Fibroblast of the aortic adventitia (primary cell): ENCODE results near the gene CECR2. TPM values are rescaled to one million over a fixed set of nuclear protein-coding genes. Genes with fewer than 3 reads are reported as not detected.

ENCODE experiments used
- DNase-seq: peaks from one replicate; pipeline ENCODE4 v3.0.0-alpha.2; 2010; ENCODE audit warnings: low read depth
- H3K4me3 ChIP-seq: 2 replicates; pipeline ENCODE4 v1.5.1; 2011; ENCODE audit warnings: low read depth, mild to moderate bottlenecking, control low read depth, low read length, moderate library complexity
- total RNA-seq: library from RNA; depleted of rRNA; stranded (reverse); fragments of >200 nt; gene quantifications from 2 replicates; pipeline ENCODE4 v1.2.3, GENCODE V29; 2012; ENCODE audit warnings: low replicate concordance
- TF ChIP-seq, protein P1 (sequence below): IDR thresholded peaks from 2 replicates; pipeline ENCODE4 v1.5.1; 2011; ENCODE audit warnings: mild to moderate bottlenecking, low read length, control low read depth, inconsistent platforms; ENCODE audit not compliant: insufficient read depth

Gene CECR2
- total RNA-seq, 1 donor = not detected

DNA sequence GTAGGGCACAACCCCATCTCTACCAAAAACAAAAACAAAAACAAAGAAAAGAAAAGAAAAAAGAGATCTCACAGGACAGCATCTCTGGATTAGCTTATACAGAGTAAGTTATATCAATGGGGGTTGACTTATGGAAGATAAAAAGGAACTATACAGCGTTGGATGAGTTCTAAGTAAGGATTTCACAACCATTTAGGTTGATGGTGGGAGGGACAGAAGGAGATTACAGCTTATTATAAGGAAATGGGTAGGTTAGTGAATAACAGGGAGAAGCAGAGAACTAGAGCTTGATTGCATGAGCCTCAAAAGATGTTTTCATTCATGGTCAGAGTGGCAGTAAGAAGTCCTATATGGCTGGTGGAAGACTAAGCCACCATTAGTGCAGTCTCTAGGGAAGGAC, 60.3 kb downstream of the CECR2 start:
- no peak overlapping the region for H3K4me3 ChIP-seq
- TF ChIP-seq, protein P1, sequence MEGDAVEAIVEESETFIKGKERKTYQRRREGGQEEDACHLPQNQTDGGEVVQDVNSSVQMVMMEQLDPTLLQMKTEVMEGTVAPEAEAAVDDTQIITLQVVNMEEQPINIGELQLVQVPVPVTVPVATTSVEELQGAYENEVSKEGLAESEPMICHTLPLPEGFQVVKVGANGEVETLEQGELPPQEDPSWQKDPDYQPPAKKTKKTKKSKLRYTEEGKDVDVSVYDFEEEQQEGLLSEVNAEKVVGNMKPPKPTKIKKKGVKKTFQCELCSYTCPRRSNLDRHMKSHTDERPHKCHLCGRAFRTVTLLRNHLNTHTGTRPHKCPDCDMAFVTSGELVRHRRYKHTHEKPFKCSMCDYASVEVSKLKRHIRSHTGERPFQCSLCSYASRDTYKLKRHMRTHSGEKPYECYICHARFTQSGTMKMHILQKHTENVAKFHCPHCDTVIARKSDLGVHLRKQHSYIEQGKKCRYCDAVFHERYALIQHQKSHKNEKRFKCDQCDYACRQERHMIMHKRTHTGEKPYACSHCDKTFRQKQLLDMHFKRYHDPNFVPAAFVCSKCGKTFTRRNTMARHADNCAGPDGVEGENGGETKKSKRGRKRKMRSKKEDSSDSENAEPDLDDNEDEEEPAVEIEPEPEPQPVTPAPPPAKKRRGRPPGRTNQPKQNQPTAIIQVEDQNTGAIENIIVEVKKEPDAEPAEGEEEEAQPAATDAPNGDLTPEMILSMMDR = no peak
- no peak for DNase-seq

DNA sequence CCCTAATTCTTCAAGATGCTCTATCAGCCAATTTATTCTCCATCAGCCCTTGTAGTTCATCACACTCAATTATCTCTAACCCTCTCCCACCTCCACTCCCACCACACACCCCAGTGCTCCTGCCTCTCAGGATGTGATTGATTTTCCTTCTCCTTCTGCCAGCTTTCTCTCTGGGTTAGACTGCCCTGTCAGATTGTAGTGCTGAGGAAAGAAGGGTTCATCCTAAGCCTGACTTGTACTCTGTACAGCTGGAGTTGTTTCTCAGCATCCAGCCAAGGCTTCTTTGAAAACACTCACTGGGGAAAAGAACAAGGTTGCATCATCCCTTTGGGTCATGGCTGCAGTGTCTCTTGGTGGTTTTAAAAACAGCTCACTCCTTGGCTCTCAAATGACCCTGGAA, 61.2 kb downstream of the CECR2 start:
- DNase-seq = peak; percentile 64
- TF ChIP-seq, protein P1 = no peak
- no peak overlapping the region for H3K4me3 ChIP-seq

DNA sequence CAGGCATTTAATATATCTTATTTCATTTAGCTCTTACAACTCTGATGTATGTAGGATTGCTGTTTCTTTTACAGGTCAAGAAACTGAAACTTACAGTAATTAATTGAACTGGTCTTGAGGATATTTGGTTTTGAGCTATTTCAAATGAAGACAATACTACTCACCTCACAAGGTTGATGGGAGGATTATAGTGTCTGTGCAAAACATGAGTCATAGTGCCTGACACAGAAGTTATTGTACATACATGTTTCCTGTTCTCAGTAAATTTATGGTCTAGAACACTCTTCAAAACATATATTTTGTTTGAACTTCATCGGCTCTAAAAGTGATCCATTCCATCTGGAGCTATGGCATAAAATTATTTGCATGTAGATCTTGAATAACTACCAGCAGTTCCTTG, 61.9 kb downstream of the CECR2 start:
- H3K4me3 ChIP-seq = no peak overlapping the region
- TF ChIP-seq, protein P1 = no peak
- DNase-seq = no peak

DNA sequence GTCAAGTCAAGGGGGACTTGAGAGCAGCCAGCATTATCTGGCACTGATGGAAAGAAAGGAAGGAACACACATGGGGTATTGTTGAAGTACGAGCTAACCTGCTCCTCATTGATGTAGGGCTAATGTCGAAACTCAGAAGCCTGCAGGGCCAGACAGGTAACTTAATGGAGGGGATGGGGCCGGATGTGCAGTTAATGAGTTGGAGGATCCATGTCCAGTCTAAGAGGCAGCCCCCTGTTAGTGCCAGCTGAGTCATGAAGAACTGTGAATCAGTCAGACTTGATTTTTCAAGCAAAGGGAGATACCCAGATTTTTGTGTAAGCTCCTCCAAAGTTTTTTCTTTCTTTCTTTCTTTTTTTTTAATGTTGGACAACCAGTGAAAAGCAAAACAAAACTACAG, 65.6 kb downstream of the CECR2 start:
- TF ChIP-seq, protein P1 = no peak
- DNase-seq = no peak

DNA sequence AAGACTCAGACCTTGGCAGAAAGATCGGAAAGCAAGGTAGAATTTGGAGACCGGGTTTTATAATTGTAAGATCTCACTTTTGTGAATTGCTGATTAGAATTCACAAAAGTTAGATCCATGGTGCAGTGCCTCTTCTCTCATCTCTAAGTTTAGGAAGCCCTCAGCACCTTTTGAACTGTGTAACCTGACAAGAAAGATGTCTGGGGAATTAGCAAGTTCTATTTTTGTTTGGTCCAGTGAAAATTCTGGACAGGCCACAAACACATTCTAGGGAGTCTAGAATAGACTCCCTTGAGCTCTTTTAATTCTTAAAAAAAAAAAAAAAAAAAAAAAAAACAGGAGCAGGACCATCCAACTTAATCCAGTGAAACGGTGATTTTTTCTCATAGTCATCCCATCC, 66.1 kb downstream of the CECR2 start:
- H3K4me3 ChIP-seq = no peak overlapping the region
- TF ChIP-seq, protein P1 = no peak
- no peak for DNase-seq

More for the DNA sequence above, 65.6 kb downstream of the CECR2 start:
- no peak overlapping the region for H3K4me3 ChIP-seq

DNA sequence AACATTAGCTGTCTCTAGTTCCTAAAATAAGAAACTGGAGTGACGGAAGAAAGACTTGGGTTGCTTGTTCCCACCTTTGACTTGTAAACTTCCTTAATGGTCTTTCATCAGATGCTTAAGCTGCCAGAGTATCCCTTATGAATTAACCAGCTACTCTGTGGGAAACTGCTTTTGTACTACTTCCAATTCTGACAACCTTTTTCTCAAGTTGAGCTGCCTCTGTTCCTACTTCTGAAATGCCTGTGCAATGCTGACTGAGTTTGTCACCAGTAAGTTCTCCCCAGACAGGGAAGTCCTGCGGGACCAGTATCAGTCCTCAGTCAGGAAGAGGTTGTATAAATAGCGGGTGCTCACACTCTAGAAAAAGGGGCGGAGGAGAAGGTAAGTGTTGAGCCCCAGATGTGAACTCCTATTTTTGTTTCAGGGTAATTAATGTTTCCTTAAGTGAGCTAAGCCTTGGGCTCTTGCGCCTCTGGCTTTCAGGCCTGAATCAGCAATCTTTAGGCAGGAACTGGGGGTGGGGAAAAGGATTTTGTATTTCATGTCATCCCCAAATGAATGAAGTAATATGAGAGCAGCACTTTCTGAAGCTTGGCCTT, 67.2 kb downstream of the CECR2 start:
- TF ChIP-seq, protein P1 = no peak
- H3K4me3 ChIP-seq = no peak overlapping the region
- peak; percentile 1 for DNase-seq

DNA sequence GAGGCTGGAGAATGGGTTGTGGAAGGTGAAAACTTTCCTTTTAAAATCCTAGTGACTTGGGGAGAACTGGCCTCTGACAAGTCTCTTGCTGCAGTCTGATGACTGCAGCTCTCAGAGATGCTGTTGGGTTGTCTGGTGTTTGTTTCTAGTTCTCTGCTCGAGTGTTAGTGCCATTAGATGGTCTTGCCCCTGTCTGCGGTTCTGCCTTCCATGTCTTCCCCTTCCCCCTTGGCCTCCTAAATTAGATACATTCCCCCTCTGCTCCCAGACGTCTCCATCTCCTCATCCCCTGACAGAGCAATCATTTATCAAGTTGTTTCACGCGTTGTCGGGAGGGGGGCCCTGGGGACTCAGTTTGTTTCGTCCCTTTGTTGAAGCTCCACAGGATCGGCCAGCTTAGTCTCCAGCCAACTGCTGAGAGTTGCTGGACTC, 67.7 kb downstream of the CECR2 start:
- no peak overlapping the region for H3K4me3 ChIP-seq
- TF ChIP-seq, protein P1 = no peak
- no peak for DNase-seq
